Midbrain (tissue), 1 donor: ENCODE results near the gene NLN.
A peak's percentile ranks its signal among the peaks of the same experiment; 100 is the strongest.
"Not testable (repeated sequence)": the region's sequence is repeated elsewhere in the genome, so short reads cannot be mapped to it uniquely, and the experiment has no call there.

ENCODE experiments used
- DNase-seq: peaks from one replicate; lab custom pipeline; 2025; lab: John Stamatoyannopoulos, UW

NLN gene

GRCh38 chr5:65832152-65832551 is 110.1 kb downstream of the NLN start:
- no peak for DNase-seq

GRCh38 chr5:65832603-65833228 is 110.7 kb downstream of the NLN start:
- DNase-seq: no peak

DNA sequence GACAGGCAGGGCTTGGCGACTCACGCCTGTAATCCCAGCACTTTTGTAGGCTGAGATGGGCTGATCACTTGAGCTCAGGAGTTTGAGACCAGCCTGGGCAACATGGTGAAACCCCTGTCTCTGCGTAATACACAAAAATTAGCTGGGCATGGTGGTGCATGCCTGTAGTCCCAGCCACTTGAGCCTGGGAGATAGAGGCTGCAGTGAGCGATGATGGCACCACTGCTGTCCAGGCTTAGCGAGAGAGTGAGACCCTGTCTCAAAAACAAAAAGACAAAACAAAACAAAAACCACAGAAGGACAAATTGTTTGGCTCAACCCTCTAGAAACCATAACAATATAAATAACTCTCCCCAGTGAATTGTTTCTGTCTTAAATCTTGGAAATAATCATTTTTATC is 111.8 kb downstream of the NLN start:
- no peak for DNase-seq

- DNase-seq: no peak
Observed at GRCh38 chr5:65834306-65834705, 112.3 kb downstream of the NLN start.

- peak; percentile 35 for DNase-seq
Observed at GRCh38 chr5:65835191-65835590, 113.2 kb downstream of the NLN start.

DNA sequence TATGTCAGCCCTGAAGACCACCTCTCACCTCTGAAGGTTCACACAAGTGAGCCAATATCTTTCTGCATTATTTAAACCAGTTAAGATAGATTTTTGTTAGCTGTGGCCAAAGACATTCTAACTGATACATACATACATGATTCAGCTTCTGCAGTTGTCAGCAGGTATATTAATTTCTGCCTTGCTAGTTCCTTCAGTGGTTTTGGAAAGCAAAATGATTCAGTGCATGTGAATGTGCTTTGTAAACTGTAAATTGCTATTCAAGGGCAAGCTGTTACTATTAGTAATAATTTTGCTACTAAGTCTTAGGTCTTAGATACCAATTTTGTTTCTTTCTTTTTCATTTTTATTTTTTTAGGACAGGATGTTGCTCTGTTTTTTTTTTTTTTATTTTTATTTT is 115.1 kb downstream of the NLN start:
- no peak for DNase-seq

DNA sequence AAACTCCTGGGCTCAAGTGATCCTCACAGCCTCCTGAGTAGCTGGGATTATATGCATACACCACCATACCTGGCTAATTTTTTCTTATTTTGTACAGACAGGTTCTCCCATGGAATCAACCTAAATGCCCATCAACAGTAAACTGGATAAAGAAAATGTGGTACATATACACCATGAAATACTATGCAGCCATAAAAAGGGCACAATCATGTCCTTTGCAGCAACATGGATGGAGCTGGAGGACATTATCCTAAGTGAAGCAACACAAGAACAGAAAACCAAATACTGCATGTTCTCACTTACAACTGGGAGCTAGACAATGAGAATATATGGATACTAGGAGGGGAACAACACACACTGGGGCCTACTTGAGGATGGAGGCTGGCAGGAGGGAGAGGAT is 117.2 kb downstream of the NLN start:
- not testable (repeated sequence) for DNase-seq

DNA sequence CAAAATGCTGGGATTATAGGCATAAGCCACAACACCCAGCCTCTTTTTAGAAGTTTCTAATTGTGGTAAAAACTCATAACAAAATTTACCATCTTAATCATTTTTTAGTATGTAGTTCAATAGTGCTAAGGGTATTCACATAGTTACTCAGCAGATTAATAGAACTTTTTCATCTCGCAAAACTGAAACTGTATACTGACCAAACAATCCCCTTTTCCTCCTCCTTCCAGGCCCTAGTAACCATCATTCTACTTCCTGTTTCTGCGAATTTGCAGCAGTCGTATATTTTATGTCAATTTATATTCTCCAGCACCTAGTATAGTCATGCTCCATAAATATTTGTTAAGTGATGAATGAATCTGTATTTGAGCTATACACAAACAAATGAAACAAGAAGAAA is 118.1 kb downstream of the NLN start:
- DNase-seq: no peak

GRCh38 chr5:65844763-65845162 is 122.8 kb downstream of the NLN start:
- DNase-seq: not testable (repeated sequence)

DNA sequence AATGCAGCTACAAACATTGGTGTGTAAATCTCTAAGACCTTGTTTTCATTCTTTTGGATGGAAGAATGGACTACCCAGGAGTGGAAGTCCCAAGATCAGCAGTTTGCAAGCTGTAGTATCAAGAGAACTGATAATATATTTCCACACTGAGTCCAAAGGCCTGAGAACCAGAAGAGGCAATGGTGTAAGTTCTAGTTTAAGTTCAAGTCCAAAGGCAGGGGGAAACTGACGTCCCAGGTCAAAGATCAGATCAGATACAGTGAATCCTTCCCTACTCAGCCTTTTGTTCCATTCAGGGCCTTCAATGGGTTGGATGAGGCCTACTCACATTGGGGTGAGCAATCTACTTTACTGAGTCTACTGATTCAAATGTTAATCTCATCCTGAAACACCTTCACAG is 124.1 kb downstream of the NLN start:
- no peak for DNase-seq

DNA sequence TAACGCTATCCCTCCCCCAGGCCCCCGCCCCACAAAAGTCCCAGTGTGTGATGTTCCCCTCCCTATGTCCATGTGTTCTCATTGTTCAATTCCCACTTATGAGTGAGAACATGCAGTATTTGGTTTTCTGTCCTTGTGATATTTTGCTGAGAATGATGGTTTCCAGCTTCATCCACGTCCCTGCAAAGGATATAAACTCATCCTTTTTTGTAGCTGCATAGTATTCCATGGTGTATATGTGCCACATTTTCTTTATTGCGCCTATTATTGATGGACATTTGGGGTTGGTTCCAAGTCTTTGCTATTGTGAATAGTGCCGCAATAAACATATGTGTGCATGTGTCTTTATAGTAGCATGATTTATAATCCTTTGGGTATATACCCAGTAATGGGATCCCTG is 125.0 kb downstream of the NLN start:
- DNase-seq: not testable (repeated sequence)

DNA sequence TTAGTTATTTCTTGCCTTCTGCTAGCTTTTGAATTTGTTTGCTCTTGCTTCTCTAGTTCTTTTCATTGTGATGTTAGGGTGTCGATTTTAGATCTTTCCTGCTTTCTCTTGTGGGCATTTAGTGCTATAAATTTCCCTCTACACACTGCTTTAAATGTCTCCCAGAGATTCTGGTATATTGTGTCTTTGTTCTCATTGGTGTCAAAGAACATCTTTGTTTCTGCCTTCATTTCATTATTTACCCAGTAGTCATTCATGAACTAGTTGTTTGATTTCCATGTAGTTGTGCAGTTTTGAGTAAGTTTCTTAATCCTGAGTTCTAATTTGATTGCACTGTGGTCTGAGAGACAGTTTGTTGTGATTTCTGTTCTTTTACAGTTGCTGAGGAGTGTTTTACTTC is 127.9 kb downstream of the NLN start:
- not testable (repeated sequence) for DNase-seq

- no peak for DNase-seq
Observed at GRCh38 chr5:65854925-65855324, 132.9 kb downstream of the NLN start.

GRCh38 chr5:65855766-65856315 is 133.8 kb downstream of the NLN start:
- DNase-seq: no peak

DNA sequence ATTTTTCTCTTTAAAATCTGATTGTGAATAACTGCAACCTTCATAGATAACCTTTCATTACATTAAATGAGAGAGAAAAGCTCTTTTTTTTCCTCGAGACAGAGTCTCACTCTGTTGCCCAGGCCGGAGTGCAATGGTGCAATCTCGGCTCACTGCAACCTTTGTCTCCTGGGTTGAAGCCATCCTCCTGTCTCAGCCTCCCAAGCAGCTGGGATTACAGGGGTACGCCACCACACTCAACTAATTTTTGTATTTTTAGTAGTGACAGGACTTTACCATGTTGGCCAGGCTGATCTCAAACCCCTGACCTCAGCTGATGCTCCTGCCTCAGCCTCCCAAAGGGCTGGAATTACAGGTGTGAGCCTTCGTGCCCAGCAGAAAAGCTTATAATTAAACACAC is 134.5 kb downstream of the NLN start:
- no peak for DNase-seq

- no peak for DNase-seq
Observed at GRCh38 chr5:65858316-65858715, 136.3 kb downstream of the NLN start.

GRCh38 chr5:65861830-65862241 is 139.8 kb downstream of the NLN start:
- no peak for DNase-seq

GRCh38 chr5:65862384-65862783 is 140.4 kb downstream of the NLN start:
- no peak for DNase-seq

DNA sequence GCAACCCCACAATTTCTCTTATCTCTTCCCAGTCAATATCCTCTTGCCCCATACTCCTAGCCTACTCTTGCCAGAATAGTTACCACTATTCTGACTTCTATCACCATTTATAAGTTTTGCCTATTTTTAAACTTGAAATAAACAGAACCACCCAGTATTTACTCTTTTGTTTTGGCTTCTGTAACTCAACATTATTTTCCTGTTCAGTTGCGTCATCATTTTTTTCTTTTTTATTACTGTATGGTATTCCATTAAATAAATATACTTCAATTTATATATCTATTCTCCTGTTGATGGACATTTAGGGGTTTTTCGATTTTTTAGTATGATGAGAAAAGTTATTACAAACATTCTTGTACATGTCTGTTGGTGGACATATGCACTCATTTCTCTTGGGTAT is 141.7 kb downstream of the NLN start:
- DNase-seq: no peak

DNA sequence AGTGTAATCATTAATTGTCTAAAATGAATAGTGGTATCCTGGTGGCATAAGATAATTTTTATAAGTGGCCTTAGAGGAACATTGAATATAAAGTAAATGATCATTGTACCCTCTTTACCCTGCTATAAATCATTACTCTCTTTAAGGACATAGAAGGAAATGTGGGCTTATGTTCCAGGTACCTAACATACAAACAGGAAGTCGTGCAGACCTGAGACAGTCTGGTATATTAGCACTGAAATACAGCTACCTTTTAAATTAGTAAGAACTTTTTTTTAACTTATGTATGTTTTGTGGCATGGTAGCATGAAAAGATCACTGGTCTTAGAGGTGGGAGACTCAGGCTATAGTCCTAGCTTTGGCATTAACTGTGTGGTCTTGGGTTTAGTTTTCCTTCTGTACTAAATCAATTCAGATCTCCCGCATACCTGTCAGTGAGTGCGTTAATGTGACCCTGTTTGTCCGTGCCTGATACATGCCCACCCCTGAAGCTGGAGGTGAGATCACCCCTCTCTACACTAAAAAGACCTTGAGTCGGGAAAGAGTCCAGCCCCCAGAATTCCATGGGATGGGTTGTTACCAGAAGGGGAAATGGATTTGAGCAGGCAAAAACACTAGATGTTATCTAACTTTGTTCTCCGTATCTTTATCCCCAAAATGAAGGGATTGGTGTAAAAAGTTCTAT is 145.0 kb downstream of the NLN start:
- no peak for DNase-seq

- no peak for DNase-seq
Observed at GRCh38 chr5:65867542-65868195, 145.7 kb downstream of the NLN start.

DNA sequence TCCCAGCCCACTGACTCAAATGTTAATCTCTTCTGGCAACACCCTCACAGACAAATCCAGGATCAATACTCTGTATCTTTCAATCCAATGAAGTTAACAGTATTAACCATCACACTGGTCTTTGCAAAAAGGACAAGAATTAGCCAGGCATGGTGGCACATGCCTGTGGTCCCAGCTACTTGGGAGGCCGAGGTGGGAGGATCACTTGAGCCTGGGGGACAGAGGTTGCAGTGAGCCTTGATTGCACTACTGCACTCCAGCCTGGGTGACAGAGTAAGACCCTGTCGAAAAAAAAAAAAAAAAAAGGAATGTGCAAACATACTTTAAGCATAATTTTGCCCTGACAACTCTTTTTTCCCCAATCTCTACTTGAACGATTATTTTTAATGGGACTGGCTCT is 146.5 kb downstream of the NLN start:
- DNase-seq: no peak

- no peak for DNase-seq
Observed at GRCh38 chr5:65871182-65871581, 149.2 kb downstream of the NLN start.
